T-helper 2 cell treated with Interferon-gamma antibody and Interleukin-4, amounts not matched to agents 5 μg/mL and 100 μg/mL, for 36 hours (primary cell): ENCODE data around the gene GATD1.
"Not testable (repeated sequence)": the region's sequence is repeated elsewhere in the genome, so short reads cannot be mapped to it uniquely, and the experiment has no call there.

Source experiments
- DNase-seq: peaks from one replicate; pipeline ENCODE4 v3.0.0; 2021; ENCODE audit warnings: low spot score
- H3K27ac Mint-ChIP-seq: one replicate; pipeline ENCODE4 v1.8.0; 2021; ENCODE audit warnings: mild to moderate bottlenecking, mixed read lengths
- H3K27me3 Mint-ChIP-seq: one replicate; pipeline ENCODE4 v1.8.0; 2021; ENCODE audit warnings: low read depth, mixed read lengths
- H3K36me3 Mint-ChIP-seq: one replicate; pipeline ENCODE4 v1.8.0; 2021; ENCODE audit warnings: low read depth, mixed read lengths
- H3K4me1 Mint-ChIP-seq: one replicate; pipeline ENCODE4 v1.8.0; 2021; ENCODE audit warnings: low read depth, mixed read lengths
- H3K4me3 Mint-ChIP-seq: one replicate; pipeline ENCODE4 v1.8.0; 2022; ENCODE audit warnings: mild to moderate bottlenecking, moderate library complexity, mixed read lengths
- H3K9me3 Mint-ChIP-seq: one replicate; pipeline ENCODE4 v1.8.0; 2021; ENCODE audit warnings: mixed read lengths

The GATD1 gene

DNA sequence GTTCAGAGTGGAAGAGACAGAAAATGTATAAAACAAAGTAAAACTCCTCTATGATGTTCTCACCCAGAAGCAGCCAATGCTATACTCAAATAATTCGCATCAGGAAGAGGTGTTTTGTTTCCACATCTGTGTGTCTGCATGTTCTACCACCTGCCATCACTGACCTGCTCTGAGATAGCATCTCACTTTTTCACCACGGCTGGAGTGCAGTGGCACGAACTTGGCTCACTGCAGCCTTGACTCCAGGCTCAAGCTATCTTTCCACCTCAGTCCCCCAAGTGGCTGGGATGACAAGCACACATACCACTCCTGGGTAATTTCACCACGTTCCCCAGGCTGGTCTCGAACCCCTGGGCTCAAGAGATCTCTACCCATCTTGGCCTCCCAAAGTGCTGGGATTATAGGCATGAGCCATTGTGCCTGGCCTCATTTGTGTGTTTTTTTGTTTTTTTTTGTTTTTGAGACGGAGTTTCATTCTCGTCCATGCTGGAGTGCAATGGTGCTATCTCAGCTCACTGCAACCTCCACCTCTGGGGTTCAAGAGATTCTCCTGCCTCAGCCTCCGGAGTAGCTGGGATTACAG lies 15.7 kb downstream of the GATD1 start:
- Mint-ChIP-seq H3K4me1 (peaks cover 3% of the 10 kb centered on the region), H3K9me3 (no peaks in the 10 kb centered on the region), H3K27ac (no peak overlapping the region), H3K4me3 (no peak overlapping the region), H3K36me3 (peaks cover 43% of the 10 kb centered on the region), H3K27me3 (no peaks in the 10 kb centered on the region)
- DNase-seq, result no peak

DNA sequence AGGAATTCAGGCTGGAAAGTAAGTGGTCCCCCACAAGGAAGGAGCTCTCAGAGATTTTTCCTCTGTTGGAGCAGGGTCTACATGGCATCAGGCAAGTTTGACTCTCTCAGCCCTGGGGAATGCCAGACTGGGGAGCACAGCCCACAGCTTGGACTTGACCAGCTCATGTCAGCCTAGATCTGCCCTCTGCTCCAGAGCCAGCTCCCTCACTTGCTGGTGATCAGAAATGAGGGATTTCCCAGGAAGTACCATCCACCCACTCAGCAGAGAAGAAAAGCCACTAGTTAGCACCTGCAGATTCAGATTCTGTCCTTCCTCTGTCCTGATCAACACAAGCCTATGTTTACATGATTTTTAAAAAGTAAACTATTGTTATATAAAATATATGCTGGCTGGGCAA lies 17.1 kb downstream of the GATD1 start:
- Mint-ChIP-seq H3K27ac (no peak overlapping the region), H3K4me1 (peaks cover 3% of the 10 kb centered on the region), H3K9me3 (no peaks in the 10 kb centered on the region), H3K36me3 (peaks cover 37% of the 10 kb centered on the region), H3K27me3 (no peaks in the 10 kb centered on the region), H3K4me3 (no peak overlapping the region)
- no peak for DNase-seq

DNA sequence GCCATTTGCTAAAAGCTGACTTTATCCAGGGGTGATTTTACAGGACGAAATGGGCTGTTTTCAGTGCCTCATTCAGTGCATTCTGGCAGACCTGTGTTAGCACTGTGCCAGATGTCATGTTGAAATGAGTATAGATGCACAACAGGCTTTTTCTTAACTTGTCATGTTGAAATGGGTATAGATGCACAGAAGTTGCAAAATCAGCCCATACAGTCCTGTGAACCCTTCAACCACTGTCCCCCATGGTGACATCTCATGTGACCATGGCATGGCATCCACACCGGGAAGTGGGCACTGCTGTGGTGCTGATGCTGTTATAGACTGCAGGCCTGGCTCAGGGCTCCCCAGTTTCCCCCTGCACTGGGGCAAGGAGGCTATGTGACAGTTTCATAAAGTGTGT lies 27.6 kb downstream of the GATD1 start:
- no peaks in the 10 kb centered on the region for H3K27me3 Mint-ChIP-seq
- peaks cover 20% of the 10 kb centered on the region for H3K4me1 Mint-ChIP-seq
- H3K36me3 Mint-ChIP-seq, result peaks cover 5% of the 10 kb centered on the region
- H3K4me3 Mint-ChIP-seq, result peak overlapping the region; percentile 63
- DNase-seq, result no peak
- H3K27ac Mint-ChIP-seq, result peak overlapping the region; percentile 60
- H3K9me3 Mint-ChIP-seq, result no peaks in the 10 kb centered on the region

DNA sequence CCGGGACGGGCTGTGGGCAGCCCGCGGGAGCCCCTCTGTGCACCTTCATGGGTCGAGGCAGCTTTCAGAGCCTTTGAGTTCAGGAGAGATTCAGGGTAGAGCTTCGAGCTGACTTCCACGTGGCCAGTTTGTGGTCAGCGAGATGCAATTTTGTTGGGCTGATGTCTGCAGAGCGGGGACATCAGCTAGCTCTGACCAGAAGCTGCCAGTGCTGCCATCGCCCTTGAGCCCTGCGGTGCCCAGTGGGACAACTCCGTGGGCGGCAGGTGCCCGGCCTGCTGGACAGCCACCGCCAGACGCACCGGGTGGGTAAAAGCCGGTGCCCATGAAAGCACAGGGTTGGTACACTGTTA lies 29.3 kb downstream of the GATD1 start:
- Mint-ChIP-seq H3K4me1 (peaks cover 20% of the 10 kb centered on the region), H3K36me3 (peaks cover 5% of the 10 kb centered on the region), H3K27ac (peak overlapping the region; percentile 83), H3K9me3 (no peaks in the 10 kb centered on the region), H3K4me3 (peak overlapping the region; percentile 91), H3K27me3 (no peaks in the 10 kb centered on the region)
- no peak for DNase-seq

DNA sequence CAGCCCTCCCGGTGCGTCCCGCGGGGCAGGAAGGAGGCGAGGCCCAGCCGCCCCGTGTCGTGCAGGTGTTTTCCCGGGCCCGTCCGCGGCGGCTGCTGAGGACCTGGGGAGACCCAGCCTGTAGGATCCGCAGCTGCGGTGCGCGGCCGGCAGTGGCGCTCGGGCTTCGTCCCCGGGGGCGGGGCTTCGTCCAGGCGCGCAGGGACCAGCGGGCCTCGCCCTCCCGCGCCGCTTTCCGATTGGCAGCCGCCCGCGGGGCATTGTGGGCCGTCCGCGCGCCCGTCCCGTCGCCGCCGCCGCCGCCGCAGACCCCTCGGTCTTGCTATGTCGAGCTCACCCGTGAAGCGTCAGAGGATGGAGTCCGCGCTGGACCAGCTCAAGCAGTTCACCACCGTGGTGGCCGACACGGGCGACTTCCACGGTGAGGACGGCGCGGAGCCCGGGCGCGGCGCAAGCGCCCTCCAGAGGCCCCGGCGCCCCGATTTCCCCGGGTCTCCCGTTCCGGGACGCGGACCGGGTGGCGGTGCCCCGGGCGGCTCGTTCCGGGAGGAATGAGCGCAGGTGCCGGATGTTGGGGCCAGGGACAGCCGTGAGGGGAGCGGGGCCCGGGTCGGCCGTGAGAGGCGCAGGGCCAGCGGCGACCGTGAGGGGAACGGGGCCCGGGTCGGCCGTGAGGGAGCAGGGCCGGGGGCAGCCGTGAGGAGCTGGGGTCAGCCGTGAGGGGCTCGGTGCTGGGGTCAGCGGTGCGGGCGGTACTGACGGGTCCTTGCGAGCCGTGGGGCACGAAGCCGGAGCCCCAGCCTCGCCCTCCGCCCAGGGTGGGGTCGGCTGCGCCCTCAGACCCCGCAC lies 29.9 kb downstream of the GATD1 start, which contains the start of gene TALDO1:
Gene TALDO1, plus strand, starts transcription at position 307 of the 849 bp plus-strand sequence. Its CDS starts 18 bp downstream, at position 325.
- H3K27me3 Mint-ChIP-seq, result no peaks in the 10 kb centered on the region
- H3K9me3 Mint-ChIP-seq, result no peaks in the 10 kb centered on the region

DNA sequence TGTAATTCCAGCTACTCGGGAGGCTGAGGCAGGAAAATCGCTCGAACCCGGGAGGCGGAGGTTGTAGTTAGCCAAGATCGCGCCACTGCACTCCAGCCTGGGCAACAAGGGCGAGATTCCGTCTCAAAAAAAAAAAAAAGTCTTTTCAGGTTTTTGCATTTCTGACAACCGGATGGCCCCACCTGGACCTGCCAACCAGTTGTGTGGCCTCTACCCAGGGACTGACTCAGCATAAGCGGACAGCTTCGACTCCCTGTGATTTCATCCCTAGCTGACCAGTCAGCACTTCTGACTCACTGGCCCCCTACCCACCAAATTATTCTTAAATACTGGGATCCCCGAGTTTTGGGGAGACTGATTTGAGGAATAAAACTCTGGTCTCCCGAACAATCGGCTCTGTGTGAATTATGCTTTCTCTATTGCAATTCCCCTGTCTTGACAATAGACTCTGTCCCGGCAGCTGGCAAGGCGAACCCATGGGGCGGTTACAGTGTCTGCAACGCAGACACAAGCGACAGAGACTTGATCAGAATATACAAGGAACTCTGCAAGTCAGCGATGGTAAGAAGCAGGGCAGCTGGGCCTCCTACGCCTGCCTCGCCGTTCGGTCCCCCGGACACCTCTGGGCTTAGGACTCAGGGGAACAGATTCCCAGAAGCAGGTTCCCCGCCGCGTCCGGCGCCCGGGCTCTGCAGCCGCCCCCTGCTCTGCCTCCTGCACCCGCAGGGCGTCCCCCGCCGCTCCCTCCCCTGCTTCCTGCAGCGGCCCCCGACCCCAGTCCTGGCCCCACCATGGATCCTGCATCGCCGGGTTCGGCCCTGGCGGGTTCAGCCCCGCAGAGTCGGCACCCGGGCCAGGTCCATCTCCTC lies 30.8 kb downstream of the GATD1 start:
- Mint-ChIP-seq H3K27me3 (no peaks in the 10 kb centered on the region), H3K27ac (peak overlapping the region; percentile 84), H3K36me3 (peaks cover 5% of the 10 kb centered on the region), H3K9me3 (no peaks in the 10 kb centered on the region), H3K4me1 (peaks cover 17% of the 10 kb centered on the region), H3K4me3 (peak overlapping the region; percentile 92)
- DNase-seq, result no peak

More for the DNA sequence above, 29.9 kb downstream of the GATD1 start, which contains the start of gene TALDO1:
- peak within 1 kb of the TSS; percentile 84 for H3K27ac Mint-ChIP-seq
- DNase-seq, result peak; percentile 95
- peaks cover 5% of the 10 kb centered on the region for H3K36me3 Mint-ChIP-seq
- H3K4me1 Mint-ChIP-seq, result peaks cover 17% of the 10 kb centered on the region
- peak within 1 kb of the TSS; percentile 92 for H3K4me3 Mint-ChIP-seq

DNA sequence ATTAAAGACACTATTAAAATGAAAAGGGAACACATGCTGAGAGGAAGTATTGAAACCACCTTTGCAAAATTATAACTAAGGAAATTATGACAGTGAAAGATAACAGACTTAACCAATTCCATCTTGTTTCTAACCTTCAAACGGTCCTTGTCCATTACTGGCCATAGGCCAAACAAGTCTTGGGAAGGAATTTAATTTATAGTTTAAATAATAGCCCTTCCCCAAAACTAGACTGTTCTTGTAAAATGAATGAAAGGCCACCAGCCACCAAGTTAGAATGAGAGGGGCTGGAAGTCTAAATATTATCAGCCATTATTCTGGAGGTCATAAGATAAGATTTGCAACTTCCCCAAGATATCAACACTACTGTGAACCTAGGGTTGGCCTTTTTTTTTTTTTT lies 31.9 kb downstream of the GATD1 start:
- no peaks in the 10 kb centered on the region for H3K9me3 Mint-ChIP-seq
- H3K36me3 Mint-ChIP-seq, result peaks cover 2% of the 10 kb centered on the region
- no peaks in the 10 kb centered on the region for H3K27me3 Mint-ChIP-seq
- peaks cover 17% of the 10 kb centered on the region for H3K4me1 Mint-ChIP-seq
- no peak for DNase-seq
- no peak overlapping the region for H3K4me3 Mint-ChIP-seq
- no peak overlapping the region for H3K27ac Mint-ChIP-seq

DNA sequence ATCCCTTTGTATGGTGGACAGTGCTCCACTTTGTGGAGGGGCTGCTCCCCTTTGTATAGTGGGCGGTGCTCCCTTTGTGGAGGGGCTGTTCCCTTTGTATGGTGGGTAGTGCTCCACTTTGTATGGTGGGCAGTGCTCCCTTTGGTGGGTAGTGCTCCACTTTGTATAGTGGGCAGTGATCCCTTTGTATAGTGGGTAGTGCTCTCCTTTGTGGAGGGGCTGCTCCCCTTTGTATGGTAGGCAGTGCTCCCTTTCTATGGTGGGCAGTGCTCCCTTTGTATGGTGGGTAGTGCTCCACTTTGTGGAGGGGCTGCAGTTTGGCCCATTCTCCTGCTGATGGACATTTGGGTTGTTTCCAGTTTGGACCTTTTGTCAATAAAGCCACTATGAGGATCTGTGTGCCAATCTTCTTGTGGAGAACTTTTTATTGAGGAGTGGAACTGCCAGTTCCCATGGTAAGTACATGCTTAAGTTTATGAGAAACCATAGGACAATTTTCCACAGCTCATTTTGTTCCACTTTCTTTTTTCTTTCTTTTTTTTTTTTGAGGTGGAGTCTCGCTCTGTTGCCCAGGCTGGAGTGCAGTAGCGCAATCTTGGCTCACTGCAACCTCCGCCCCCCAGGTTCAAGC lies 34.6 kb downstream of the GATD1 start:
- DNase-seq, result no peak
- Mint-ChIP-seq H3K4me3 (no peak overlapping the region), H3K4me1 (peaks cover 9% of the 10 kb centered on the region), H3K36me3 (no peaks in the 10 kb centered on the region), H3K9me3 (no peaks in the 10 kb centered on the region), H3K27ac (no peak overlapping the region), H3K27me3 (peaks cover 13% of the 10 kb centered on the region)

DNA sequence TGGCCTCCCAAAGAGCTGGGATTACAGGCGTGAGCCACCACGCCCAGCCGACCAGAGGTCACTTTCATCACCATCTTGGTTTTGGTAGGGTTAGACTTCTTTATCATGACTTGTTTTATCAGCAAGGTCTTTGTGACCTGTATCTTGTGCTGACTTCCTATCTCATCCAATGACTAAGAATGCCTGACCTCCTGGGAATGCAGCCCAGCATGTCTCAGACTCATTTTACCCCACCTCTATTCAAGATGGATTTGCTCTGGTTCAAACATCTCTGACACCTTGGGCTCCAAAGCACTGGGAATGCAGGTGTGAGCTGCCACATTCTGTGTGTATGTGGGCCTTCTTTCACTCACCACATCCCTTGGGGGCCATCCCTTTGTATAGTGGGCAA lies 35.1 kb downstream of the GATD1 start:
- H3K4me3 Mint-ChIP-seq, result no peak overlapping the region
- no peak for DNase-seq
- H3K27ac Mint-ChIP-seq, result no peak overlapping the region

DNA sequence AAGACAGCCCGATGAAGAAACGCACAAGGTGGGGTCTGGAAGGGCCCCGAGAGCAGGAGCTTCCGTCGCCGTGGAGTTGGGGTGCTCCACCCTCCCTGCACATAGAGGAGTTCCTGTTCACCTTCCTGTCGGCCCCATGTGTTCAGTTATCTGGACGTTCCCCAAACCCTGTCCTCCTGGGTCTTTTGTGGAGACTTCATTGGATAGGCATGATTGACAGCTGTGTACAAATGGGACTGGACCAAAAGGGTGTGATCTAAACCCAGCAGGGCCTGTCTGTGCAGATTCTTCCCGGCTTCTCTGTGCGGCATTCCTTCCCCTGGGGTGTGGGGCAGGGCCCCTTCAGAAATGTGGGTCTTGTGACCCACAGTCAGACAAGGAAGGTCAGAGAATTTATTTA lies 39.4 kb downstream of the GATD1 start:
- DNase-seq, H3K36me3 Mint-ChIP-seq, H3K9me3 Mint-ChIP-seq: not testable (repeated sequence)
- H3K27me3 Mint-ChIP-seq, result peaks cover 16% of the 10 kb centered on the region
- H3K27ac Mint-ChIP-seq, result peak overlapping the region; percentile 35
- H3K4me1 Mint-ChIP-seq, result peaks cover 14% of the 10 kb centered on the region
- H3K4me3 Mint-ChIP-seq, result peak overlapping the region; percentile 73

More for the DNA sequence above, 35.1 kb downstream of the GATD1 start:
- H3K9me3 Mint-ChIP-seq, result no peaks in the 10 kb centered on the region
- H3K27me3 Mint-ChIP-seq, result peaks cover 13% of the 10 kb centered on the region
- no peaks in the 10 kb centered on the region for H3K36me3 Mint-ChIP-seq
- H3K4me1 Mint-ChIP-seq, result peaks cover 14% of the 10 kb centered on the region

DNA sequence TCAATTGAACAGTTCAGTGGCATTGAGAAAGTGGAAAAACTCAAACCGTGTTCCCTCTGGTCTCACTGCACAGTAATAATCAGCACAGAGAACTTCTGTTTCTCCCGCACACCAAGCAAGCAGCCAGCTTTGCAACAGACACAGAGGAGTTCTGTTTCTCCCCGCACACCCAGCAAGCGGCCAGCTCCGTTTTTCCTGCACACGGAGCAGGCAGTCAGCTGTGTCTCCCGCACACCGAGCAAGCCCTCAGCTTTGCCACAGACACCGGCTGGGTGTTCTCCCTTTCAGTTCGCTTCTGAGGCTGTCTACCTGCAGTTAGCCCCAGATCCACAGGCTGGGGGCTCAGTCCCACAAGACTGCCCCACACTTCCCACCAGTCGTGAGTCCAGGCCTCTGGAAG lies 39.9 kb downstream of the GATD1 start:
- Mint-ChIP-seq H3K27ac (no peak overlapping the region), H3K9me3 (no peaks in the 10 kb centered on the region), H3K4me1 (peaks cover 14% of the 10 kb centered on the region), H3K36me3 (no peaks in the 10 kb centered on the region), H3K4me3 (peak overlapping the region; percentile 73), H3K27me3 (peaks cover 16% of the 10 kb centered on the region)
- no peak for DNase-seq

DNA sequence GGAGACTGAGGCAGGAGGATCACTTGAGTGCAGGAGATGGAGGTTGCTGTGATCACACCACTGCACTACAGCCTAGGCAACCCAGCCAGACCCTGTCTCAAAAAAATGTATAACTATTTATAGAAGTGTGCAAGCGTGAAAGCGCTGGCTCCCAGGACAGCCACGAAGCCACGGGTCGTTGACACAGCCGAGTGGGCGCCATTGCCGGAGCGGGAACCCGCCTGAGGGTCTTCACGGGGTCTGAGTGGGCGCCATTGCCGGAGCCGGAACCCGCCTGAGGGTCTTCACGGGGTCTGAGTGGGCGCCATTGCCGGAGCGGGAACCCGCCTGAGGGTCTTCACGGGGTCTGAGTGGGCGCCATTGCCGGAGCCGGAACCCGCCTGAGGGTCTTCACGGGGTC lies 42.7 kb downstream of the GATD1 start:
- DNase-seq, H3K9me3 Mint-ChIP-seq, H3K36me3 Mint-ChIP-seq, H3K4me3 Mint-ChIP-seq, H3K27ac Mint-ChIP-seq: not testable (repeated sequence)
- Mint-ChIP-seq H3K4me1 (peaks cover 14% of the 10 kb centered on the region), H3K27me3 (peaks cover 16% of the 10 kb centered on the region)

DNA sequence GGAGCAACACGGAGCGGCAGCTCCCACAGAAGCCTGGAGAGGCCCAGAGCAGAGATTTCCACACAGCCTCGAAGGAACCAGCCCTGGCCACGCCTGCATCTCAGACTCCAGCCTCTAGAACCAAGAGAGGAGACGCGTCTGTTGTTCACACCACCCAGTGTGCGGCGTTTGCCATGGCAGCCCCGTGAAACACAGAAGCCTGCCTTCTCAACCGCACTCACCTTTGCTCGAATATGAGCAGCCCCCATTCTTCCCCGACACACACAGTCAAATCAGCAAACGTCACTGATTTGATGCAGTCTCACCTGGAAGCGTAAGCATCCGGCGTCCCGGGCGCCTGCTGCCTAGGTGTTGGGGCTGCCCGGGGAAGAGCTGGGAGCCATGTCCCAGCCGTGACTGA lies 44.2 kb downstream of the GATD1 start:
- Mint-ChIP-seq H3K27ac (no peak overlapping the region), H3K27me3 (peaks cover 7% of the 10 kb centered on the region), H3K36me3 (no peaks in the 10 kb centered on the region), H3K9me3 (no peaks in the 10 kb centered on the region), H3K4me1 (peaks cover 13% of the 10 kb centered on the region), H3K4me3 (no peak overlapping the region)
- DNase-seq, result no peak
